ENCODE results near the gene GTF2F2.

DNA sequence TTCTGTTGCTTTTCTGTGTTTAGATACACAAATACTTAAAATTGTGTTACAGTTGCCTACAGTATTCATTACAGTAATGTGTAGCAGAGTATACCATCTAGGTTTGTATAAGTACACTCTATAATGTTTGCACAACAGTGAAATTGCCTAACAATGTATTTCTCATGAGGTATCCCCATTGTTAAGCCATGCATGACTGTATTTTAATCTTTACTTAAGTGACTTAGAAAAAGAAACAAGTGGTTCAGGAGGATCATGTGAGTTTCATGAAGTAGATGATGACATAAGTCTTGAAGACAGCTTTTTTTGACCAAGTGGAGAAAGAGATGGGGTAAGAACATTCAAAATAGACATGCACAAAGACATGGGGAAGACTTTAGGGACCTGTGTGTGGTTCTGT lies 88.9 kb downstream of the GTF2F2 start:
- TF ChIP-seq GABPA (IDR thresholded peaks at IDR 0.05; ENCODE audit: low read depth) (no peak), REST (IDR thresholded peaks at IDR 0.05; ENCODE audit: insufficient replicate concordance, low read depth) (no peak)
- TF ChIP-seq, protein P1, sequence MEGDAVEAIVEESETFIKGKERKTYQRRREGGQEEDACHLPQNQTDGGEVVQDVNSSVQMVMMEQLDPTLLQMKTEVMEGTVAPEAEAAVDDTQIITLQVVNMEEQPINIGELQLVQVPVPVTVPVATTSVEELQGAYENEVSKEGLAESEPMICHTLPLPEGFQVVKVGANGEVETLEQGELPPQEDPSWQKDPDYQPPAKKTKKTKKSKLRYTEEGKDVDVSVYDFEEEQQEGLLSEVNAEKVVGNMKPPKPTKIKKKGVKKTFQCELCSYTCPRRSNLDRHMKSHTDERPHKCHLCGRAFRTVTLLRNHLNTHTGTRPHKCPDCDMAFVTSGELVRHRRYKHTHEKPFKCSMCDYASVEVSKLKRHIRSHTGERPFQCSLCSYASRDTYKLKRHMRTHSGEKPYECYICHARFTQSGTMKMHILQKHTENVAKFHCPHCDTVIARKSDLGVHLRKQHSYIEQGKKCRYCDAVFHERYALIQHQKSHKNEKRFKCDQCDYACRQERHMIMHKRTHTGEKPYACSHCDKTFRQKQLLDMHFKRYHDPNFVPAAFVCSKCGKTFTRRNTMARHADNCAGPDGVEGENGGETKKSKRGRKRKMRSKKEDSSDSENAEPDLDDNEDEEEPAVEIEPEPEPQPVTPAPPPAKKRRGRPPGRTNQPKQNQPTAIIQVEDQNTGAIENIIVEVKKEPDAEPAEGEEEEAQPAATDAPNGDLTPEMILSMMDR (IDR thresholded peaks at IDR 0.05; ENCODE audit: insufficient read depth, low read length): no peak
